GM19099 (cell line): ENCODE results near the gene REEP5.

ENCODE experiments used
- POLR2A ChIP-seq: IDR thresholded peaks from 3 replicates; pipeline ENCODE4 v1.6.1; 2011; ENCODE audit warnings: low read depth; ENCODE audit not compliant: insufficient read length; ENCODE audit errors: extremely low read depth

Gene REEP5

DNA sequence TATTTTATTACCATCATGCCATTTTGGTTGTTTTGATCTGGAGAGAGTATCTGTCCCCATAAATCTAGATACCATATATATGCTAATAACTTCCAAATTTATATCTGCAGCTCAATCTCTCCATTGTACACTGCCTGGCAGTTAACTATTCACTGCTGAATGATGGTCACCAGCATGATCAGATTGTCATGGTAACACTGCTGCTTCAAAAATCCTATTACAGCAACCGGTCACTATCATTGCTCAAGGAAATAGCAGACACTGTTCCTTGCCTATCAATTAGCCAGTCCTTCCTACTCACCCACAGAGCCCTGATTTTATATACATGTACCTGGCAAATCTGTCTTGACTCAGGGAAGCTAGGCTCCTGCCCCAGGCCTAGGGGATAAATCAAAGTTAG lies 11.5 kb downstream of the REEP5 start:
- no peak for TF ChIP-seq POLR2A

DNA sequence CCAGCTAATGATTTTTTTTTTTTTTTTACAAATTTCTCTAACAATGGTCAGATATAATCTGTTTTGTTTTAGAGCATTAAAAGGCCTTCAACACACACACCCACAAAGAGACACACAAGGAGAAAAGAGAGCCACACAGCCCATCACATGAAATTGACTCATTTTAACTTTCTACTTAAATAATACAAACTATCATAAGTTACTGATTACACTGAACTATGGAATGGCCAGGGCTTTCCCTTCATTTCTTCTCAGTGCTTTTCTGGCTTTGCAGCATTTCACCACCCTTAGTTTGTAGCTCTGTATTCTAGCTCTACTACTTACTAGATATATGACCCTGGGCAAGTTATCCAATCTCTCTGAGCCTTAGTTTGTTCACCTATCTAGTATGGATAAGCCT lies 13.2 kb downstream of the REEP5 start:
- TF ChIP-seq POLR2A, result no peak

GRCh38 chr5:112907166-112907631 lies 14.8 kb downstream of the REEP5 start:
- TF ChIP-seq POLR2A, result no peak

- no peak for TF ChIP-seq POLR2A
These were observed 15.4 kb downstream of the REEP5 start for GRCh38 chr5:112906637-112907036.

DNA sequence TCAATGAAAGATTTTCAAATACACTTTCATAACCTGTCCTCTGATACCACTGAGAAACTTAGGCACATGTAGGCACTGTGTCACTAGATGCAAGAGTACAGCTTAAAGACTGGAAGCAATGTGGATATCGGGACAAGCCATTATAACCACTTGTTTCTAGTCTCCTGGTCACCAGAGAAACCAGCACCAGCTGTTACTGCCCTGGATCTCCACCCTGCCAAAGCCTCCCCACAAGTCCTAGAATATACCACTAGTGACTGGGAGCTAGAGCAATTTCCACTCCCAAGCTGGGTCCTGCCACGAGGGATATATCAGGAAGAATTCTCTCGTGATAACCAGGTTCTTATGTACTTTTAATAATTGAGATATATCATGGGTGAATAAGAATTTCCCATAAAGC lies 19.5 kb downstream of the REEP5 start:
- no peak for TF ChIP-seq POLR2A

DNA sequence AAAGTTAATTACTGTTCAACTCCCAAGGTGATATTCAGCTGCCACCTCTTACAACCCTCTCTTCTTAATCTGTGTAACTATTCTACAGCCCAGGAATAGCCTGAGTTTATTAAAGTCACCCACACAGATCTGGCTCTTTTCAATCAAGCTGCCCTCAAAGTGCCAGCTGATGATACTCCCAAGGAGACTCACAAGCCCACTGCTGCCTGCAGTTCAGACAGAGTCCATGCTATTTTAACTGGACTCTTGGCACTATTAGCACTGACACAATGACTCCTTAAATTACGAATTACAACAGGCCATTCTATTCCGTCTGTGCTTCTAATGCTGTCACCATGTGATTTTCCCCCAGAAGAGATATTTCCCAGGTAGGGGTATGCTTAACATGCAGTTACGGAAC lies 26.3 kb downstream of the REEP5 start:
- no peak for TF ChIP-seq POLR2A

- no peak for TF ChIP-seq POLR2A
These were observed 29.3 kb downstream of the REEP5 start for GRCh38 chr5:112892776-112893175.

GRCh38 chr5:112886975-112887374 lies 35.1 kb downstream of the REEP5 start:
- no peak for TF ChIP-seq POLR2A

DNA sequence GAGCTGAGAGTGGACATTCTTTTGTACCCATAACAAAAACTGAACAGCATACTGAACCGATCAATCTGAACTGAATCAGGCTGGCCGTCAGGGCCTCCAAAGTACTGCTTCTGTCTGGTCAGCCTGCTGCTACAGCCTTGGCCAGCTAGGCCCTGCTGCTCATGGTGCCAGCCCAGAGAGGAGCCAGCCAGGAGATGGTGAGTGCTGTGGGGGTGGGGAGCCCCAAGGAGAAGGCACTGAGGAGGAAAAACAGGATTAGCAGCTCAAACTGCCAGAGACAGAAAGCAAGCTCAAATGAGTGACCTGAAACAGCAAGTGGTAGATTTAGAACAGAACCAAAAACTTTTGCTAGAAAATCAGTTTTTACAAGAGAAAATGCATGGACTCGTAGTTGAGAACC lies 37.0 kb downstream of the REEP5 start:
- no peak for TF ChIP-seq POLR2A

GRCh38 chr5:112883192-112883591 lies 38.8 kb downstream of the REEP5 start:
- TF ChIP-seq POLR2A, result no peak

DNA sequence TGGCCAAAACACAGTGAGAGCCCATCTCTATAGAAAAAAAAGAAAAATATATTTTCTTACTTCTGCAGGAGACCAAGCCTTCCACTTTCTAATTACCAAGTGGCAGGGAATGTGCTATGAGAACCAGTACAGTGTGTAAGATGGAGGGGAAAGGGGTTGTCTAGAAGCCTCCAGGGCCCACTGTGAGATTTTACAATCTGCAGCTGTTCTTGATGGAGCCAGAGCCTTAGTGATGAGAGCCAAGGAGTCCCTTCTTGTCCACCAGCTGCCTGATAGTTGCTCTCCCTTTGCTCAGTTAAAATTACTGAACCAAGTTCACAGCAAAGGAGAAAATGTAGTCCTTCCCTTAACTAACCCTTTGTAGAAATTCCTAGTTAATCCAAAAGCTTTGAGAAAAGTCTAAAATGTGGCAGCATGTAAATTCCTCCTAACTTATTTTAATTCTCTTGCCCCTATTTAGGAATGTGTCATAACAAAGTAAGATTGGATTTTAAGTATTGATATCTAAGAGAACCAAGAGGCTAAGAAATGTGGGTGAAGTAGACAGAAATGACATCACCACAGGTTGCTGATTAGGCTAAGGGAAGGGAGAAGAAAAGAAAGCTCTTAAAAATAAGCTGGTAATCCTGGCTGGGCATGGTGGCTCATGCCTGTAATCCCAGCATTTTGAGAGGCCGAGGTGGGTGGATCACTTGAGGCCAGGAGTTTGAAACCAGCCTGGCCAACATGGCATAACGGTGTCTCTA lies 41.6 kb downstream of the REEP5 start:
- TF ChIP-seq POLR2A, result no peak

DNA sequence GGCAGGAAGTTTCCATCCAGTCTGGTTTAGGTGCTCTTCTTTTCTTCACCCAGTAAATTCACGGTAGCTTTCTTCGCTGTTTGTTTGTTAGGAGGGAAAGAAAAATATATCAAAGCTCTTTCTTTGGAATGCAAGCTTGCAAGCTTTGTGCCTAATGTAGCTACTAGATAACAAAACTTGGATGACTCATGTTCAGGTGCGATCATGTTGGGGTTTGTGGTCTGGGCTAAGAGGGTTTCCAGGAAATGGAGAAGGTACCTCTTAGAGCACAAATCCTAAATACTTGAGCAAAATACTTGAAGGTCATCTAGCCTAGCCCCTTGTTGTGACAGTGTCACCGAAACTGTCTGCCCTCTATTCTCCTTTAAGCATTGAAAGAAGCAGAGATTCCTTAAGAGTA lies 43.3 kb downstream of the REEP5 start:
- no peak for TF ChIP-seq POLR2A

- no peak for TF ChIP-seq POLR2A
These were observed 43.9 kb downstream of the REEP5 start for GRCh38 chr5:112878101-112878500.

- no peak for TF ChIP-seq POLR2A
These were observed 45.7 kb downstream of the REEP5 start for GRCh38 chr5:112876362-112876761.

- no peak for TF ChIP-seq POLR2A
These were observed 51.1 kb downstream of the REEP5 start for GRCh38 chr5:112870966-112871365.

- TF ChIP-seq POLR2A, result no peak
These were observed 52.1 kb downstream of the REEP5 start for GRCh38 chr5:112869948-112870347.

GRCh38 chr5:112867411-112867810 lies 54.6 kb downstream of the REEP5 start:
- TF ChIP-seq POLR2A, result no peak
